HG03432 (cell line): ENCODE data around the gene ATP5F1D.
"Not testable (repeated sequence)": the region's sequence is repeated elsewhere in the genome, so short reads cannot be mapped to it uniquely, and the experiment has no call there.

ENCODE experiments used
- ATAC-seq: cut with Tn5 transposase; IDR thresholded peaks from one replicate; pipeline ENCODE4 v1.9.1; 2021; ENCODE audit warnings: mild to moderate bottlenecking, moderate library complexity; ENCODE audit not compliant: unreplicated experiment

Gene ATP5F1D

DNA sequence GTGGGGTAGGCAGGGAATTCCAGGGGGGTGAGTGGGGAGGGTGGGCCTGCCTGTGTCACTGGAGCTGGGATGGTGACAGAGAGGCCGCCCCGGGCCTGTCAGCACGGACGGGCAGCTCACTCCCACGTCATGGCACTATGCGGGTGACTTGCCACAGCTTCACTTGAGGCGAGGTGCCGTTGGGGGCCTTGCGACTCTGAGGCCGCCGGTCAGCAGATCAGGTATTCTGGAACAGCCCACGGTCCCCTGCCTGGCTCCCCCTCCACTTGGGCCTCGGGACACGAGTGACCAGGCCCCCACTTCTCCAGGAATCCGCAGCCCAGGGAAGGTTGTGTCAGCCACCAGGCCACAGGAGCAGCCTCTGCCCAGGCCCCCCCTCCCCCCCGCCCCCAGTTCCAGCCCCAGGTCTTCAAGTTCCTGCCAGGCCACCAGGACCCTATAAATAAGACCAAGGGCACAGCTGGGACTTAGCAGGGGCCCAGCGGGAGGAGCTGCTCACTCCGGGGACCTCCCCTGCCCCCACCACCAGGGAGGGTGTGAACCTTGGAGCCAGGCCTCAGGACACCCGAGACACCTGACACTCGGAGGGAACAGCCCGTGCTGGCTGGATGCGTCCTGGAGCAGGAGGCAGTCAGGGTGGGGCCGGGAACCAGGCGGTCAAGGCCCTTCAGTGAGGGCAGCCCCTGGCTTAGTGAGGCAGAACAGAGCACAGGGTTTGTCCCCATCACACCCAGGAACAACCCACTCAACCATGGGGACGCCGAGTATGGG, 4.1 kb downstream of the ATP5F1D start:
- no peak for ATAC-seq

GRCh38 chr19:1246265-1247087, 4.9 kb downstream of the ATP5F1D start:
- not testable (repeated sequence) for ATAC-seq

GRCh38 chr19:1247748-1248138, 6.2 kb downstream of the ATP5F1D start:
- ATAC-seq, result no peak

DNA sequence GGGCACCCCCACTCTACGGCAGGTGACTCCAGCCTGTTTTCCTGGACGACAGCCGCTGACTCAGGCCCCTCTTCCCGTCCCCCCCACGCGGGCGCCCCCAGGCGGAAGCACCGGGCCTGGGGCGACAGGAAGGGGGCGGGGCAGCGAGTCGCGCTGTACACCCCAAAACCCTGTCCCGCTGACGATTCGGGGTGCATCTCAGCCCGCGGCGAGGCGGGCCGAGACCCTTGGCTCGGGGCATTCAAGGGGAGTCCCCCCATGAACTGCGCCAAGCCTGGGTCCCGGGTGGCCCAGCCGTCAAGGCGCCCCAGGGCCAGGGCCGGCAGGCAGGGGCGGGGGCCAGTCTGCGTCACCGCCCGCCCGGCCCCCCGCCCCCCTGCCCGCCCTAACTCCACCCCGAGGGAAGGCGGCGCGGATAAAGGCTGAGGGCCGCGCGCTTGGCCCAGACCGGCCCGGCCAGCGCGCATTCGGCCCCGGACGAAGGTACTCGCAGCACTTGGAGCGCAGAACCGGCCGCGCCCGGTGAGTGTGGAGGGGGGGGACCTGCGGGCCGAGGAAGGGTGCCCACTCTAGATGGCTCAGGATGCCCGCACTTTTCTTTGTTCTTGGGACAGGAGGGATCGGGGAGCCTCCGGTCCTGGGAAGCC, 6.7 kb downstream of the ATP5F1D start, which contains the start of gene MIDN:
TSS of gene MIDN (plus strand) at position 445 of the 647 bp plus-strand sequence. CDS start 1,714 bp downstream, outside the sequence.
- peak; percentile 11 for ATAC-seq

GRCh38 chr19:1248786-1249297, 7.3 kb downstream of the ATP5F1D start:
- peak; percentile 26 for ATAC-seq

DNA sequence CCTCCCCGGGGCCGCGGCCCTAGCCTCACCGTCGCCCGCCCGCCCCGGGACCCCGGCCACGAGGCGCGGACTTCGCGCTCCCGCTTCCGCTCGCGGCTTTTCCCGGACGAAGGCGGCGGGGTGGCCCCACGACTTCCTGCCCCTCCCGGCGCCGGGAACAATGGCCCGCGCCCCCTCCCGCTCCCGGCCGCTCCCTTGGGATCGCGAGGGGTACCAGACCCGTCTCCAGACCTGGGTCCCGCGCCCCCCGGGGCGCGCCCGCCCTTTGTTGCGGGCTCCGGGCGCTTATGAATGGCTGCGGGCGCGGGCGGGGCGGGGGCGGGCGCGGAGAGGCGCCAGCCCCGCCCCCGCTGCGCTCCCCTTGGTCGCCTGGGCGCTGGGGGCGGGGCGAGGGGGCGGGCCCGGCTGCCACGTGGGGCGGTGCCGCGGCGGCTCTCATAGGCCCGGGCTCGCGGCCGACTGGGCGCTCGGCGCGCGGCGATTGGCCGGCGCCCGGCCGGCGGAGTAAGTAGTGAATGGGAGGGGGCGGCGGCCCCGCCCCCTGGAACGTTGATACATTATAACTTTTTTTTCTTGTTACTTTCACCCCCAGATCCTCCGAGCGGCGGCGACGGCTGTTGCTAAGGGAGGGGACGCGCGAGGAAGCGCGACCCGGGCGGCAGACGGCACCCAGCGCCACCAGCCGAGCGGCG, 7.9 kb downstream of the ATP5F1D start:
- ATAC-seq, result peak; percentile 45

- ATAC-seq, result no peak
Measured at GRCh38 chr19:1249990-1250436, 8.5 kb downstream of the ATP5F1D start.

DNA sequence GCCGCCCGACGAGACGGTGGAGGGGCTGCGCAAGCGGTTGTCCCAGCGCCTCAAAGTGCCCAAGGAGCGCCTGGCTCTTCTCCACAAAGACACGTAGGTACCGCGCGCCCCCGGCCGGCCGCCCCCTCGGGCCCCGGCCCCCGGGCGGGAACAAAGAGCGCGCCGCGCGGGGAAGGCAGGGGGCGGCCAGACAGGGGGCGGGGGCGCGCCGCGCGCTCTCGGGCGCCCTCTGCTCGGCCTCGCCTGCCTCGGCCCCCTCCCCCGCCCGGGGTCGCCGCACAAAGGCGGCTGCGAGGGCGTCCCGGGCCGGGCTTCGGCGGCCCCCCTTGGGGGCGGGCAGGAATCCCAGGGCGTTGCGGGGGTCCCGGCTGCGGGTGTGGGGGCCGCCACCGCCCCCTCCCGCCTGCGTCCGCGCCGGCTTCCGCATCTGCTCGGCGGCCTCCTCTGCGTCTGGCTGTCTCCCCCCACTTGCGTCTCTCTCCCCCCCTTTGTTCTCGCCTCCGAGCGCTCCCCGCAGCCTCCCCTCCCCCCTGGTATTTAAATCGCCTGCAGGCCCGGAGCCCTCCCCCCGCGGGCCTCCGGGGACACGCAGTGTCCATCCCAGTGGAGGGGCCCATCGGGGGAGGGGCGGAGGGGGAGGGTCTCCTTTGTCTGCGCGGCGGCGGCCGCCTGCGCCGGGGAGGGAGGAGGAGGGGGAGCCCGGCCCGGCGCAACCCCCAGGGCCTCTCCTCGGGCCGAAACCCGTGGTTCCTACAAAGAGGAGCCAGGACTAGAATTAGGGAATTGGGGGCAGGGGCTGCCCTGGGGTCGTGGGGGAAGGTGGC, 9.1 kb downstream of the ATP5F1D start:
- ATAC-seq, result no peak

DNA sequence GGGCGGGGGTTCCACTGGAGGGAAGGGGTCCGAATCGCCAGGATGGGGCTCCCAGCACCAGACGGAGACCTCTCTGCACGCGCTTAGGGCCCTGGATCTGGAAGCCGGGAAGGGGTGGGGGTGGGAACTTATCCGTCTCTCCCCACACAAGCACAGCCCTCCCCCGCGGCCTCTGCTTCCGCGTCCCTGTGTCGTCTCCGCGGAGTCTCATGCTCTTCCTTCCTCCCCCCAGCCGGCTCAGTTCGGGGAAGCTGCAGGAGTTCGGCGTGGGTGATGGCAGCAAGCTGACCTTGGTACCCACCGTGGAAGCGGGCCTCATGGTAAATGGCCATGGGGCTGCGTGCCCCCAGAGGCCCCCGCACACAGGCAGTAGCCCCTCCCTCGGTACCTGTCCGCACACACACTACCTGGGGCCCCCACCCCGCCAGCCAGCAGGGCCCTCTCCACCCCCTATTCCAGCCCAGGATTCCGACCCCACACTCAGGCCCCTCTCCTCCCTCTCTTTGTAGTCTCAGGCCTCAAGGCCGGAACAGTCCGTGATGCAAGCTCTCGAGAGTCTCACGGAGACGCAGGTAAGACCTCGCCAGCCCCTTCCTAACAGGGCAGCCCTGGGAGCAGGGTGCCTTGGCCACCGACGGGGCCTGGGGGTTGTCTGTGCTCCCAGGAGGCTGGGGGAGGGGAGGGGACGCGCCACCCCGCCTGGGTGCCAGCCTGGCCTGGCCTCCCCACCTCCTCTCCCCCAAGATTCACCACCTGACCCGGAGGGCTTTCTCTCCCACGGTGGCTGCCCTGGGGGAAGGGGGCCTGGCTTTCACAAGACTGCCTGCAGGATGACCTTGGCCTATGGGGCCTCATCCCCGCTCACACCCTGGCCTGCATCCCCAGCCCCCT, 10.0 kb downstream of the ATP5F1D start:
- ATAC-seq, result no peak

DNA sequence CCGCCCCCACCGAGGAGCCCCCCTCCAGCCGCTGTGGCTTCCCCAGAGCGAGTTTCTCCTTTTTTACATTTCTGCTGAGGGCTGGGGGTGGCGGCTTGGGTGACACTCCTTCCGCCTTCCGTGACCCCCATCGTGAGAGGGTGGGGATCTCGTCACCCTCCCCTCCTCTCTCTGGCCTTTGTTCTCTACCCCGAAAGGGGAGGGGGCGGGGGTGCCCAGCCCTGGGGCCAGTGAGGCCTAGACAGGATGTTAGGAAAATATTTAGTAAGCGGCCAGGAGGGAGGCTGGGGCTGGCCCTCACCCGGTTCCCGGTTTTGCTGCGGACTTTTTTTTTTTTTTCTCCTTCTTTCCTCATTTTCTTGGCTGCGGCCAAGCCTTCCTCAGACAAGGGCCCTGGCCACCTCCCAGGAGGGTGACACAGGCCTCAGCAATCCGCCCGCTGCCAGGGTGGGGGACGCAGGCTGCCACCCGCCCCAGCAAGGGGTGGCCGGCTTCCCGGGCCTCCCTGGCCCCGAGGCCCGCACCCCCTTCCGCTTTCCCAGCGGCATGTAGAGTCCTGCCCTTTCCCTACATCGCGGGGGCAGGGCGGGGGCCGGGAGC, 10.8 kb downstream of the ATP5F1D start:
- ATAC-seq, result no peak

GRCh38 chr19:1252821-1253513, 11.4 kb downstream of the ATP5F1D start:
- no peak for ATAC-seq

DNA sequence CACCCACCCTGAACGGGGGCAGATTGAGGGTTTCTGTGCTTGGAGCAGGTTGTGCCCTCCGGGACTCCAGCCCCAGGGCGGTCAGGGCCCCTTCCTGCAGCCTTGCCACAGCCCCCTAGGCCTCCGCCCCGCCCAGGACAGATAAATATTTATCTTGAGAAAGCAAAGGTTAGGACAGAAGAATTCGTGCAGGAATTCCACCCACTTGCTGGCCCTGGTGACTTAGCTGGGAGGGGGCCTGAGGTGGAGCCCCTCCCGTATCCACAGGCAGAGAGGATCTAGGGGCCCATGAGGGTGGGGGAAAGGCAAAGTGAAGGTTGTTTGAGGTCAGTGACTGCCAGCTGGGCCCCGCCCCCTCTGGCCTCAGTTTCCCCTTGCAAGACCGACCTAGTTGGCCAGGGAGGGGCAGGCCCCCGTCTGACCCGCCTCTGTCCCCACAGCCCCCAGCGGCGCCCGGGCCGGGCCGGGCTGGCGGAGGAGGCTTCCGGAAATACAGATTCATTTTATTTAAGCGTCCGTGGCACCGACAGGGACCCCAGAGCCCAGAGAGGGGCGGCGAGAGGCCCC, 12.0 kb downstream of the ATP5F1D start:
- no peak for ATAC-seq

DNA sequence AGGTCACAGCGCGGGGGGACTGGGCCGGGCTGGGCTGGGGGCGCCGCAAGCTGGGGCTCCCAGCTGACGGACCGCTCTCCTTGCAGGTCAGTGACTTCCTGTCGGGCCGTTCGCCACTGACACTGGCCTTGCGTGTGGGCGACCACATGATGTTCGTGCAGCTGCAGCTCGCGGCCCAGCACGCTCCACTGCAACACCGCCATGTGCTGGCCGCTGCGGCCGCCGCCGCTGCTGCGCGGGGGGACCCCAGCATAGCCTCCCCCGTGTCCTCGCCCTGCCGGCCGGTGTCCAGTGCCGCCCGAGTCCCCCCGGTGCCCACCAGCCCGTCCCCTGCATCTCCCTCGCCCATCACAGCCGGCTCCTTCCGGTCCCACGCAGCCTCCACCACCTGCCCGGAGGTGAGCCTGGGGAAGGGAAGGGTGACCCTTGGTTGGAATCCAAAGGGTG, 12.6 kb downstream of the ATP5F1D start:
- no peak for ATAC-seq

DNA sequence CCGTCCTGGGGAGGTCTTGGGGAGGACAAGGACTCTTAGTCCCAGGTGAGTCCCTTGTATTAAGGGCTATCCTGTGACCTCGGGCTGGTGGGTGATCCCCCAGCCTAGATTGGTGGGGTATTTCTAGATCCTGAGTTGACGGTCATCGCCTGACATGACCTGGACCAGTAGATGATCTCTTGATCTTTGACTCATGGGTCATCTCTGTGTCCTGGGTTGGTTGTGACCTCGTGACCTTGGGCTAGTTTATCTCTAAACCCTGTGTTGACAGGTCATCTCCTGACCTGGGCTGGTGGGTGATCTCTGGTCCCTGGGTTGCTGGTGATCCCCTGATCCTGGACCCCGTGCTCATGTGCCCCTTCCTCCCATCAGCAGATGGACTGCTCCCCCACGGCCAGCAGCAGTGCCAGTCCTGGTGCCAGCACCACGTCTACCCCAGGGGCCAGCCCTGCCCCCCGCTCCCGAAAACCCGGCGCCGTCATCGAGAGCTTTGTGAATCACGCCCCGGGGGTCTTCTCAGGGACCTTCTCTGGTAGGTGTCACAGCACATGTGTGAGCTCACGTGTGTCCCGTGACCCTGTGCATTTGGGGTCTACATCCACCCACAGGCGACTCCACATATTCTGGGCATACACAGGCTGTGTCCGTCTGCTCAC, 13.1 kb downstream of the ATP5F1D start:
- no peak for ATAC-seq

GRCh38 chr19:1255186-1256161, 13.9 kb downstream of the ATP5F1D start:
- no peak for ATAC-seq
